Measurements from ENCODE around the gene KIF1B.

The KIF1B gene

DNA sequence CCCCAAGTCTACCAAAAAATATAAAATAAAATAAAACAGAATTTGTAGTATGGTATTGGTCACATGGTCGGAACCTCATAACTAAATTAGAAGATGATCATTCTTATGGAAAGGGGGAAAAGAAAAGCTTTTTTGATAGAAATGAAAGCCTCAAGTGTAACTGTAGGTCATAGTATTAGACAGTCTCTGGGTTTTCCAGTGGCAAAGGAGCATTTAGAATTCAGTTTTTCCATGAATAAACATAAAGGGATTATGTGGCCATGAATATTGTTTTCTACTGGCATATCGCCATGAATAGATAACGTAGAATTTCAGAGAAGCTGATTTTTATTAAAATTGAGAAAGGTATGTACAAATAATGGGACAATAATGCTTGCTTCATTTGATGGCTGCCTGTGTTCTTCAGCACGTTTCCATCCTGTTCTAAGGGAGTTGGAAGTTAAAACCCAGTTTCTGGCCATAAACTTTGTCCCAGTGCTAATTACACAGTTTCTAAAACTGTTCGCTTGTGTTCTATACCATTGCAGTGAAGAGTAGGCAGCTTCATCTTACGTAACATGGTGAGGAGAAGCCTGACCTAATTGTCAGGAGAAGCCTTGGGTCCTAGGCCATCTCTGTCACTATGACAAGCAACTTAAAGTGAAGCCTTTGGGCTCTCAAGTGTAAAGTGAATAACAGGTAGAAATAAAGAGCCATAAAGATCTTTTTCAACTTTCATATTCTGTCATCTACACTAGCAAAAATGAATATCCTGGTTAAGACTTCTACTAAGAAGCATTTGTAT lies 118.0 kb downstream of the KIF1B start:
- no peak for DNase-seq (ENCODE audit: low read depth)

- no peak for DNase-seq (ENCODE audit: low read depth)
These were observed 127.1 kb downstream of the KIF1B start for GRCh38 chr1:10337436-10337835.

DNA sequence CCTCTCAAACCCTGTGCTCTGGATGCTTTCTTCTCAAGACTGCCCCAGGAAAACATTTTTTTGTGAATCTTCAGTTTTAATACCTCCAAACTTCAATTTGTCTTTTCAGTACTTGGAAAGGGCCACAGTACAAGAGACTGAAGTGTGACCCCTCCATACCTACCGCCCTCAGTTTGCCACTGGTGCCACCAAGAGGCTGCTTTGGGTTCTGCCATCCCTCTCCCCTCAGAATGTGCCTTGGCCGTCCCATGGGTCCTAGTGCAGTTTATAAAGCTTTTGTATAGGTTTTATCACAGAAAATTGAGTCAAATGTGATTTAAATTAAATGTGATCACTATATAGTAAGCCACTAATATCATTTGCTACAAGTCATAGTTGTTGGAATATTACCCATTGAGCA lies 127.7 kb downstream of the KIF1B start:
- DNase-seq (ENCODE audit: low read depth): peak; percentile 13

DNA sequence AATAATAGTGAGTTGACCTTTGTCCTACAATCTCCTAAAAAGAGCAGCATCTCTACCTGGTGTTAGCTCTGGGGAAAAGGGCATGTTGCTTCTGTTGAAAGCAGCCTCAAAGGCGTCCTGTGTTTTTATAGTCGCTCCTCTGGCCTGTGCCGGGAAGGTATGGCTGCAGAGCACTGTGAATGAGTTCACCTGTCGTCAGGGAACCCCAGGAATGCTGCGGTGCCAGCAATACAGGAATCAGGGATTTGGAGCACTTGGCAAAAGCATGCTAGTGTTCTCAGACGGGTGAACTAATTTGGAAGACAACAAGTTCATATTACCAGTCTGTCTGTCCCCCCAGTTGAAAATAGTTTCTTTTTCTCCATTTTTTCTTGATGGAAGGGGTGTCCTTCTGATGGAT lies 128.2 kb downstream of the KIF1B start:
- no peak for DNase-seq (ENCODE audit: low read depth)

GRCh38 chr1:10339036-10339567 lies 128.7 kb downstream of the KIF1B start:
- DNase-seq (ENCODE audit: low read depth): no peak

- peak; percentile 3 for DNase-seq (ENCODE audit: low read depth)
These were observed 129.4 kb downstream of the KIF1B start for GRCh38 chr1:10339815-10340214.

- no peak for DNase-seq (ENCODE audit: low read depth)
These were observed 130.7 kb downstream of the KIF1B start for GRCh38 chr1:10340930-10341590.

GRCh38 chr1:10347109-10347508 lies 136.7 kb downstream of the KIF1B start:
- no peak for DNase-seq (ENCODE audit: low read depth)

GRCh38 chr1:10353282-10353681 lies 142.9 kb downstream of the KIF1B start:
- DNase-seq (ENCODE audit: low read depth): no peak

DNA sequence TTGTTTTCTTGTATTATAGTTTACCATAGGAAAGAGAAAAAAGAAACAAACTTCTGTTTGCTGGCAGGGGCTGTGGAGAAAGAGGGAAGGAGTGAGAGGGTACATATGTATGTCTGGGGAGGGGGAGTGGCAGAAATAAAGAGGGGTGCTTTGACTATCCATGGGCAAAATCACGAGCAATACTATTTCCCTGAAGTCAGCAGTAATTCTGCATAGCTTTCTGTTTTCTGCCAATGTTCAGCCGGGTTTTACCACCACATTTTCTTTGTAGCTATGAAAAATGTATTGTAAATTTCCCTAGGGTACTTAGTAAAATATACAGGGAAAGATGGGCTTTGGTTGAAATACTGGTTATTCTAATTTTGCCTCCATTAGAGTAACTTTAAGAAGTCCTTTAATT lies 143.3 kb downstream of the KIF1B start:
- DNase-seq (ENCODE audit: low read depth): no peak

GRCh38 chr1:10360045-10360444 lies 149.7 kb downstream of the KIF1B start:
- DNase-seq (ENCODE audit: low read depth): no peak

DNA sequence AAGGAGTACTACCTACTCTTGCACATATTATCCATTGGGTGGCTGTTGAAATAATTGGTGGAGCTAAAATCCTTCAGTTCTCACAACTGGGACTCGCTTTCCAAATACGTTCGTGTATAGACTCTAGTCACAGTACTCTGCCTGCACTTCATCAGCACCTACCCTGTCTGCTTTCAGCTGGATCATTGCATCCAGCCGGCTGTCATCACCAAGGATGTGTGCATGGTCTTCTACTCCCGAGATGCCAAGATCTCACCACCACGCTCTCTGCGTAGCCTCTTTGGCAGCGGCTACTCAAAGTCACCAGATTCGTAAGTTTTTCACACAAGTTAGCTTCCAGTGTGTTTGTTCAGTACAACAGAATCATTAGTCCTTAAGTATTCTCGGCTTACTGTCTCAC lies 151.1 kb downstream of the KIF1B start:
- DNase-seq (ENCODE audit: low read depth): no peak

GRCh38 chr1:10368194-10368593 lies 157.8 kb downstream of the KIF1B start:
- DNase-seq (ENCODE audit: low read depth): no peak

- no peak for DNase-seq (ENCODE audit: low read depth)
These were observed 164.1 kb downstream of the KIF1B start for GRCh38 chr1:10374442-10374860.

DNA sequence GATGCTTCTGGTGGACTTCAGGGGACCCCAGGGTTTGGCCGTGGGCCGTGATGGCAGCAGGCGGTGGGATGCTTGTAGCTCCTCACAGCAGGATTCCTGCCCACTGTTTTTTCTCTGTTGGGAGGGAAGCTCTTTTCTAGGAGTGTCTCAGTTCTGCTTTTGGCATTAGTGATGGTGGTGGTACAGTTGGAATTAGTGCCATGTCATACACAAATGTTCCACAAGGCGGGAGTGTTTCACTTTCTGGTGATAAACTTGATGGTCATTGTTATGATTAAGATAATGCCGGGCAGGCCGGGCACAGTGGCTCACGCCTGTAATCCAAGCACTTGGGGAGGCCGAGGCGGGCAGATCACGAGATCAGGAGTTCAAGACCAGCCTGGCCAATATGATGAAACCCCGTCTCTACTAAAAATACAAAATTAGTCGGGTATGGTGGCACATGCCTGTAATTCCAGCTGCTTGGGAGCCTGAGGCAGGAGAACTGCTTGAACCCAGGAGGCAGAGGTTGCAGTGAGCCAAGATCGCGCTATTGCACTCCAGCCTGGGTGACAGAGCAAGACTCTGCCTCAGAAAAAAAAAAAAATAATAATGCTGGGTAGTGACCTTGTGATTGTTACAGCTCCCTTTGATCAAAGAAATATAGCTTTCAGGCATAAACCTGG lies 167.1 kb downstream of the KIF1B start:
- DNase-seq (ENCODE audit: low read depth): peak; percentile 72

- DNase-seq (ENCODE audit: low read depth): peak; percentile 72
These were observed 167.9 kb downstream of the KIF1B start for GRCh38 chr1:10378081-10378841.

DNA sequence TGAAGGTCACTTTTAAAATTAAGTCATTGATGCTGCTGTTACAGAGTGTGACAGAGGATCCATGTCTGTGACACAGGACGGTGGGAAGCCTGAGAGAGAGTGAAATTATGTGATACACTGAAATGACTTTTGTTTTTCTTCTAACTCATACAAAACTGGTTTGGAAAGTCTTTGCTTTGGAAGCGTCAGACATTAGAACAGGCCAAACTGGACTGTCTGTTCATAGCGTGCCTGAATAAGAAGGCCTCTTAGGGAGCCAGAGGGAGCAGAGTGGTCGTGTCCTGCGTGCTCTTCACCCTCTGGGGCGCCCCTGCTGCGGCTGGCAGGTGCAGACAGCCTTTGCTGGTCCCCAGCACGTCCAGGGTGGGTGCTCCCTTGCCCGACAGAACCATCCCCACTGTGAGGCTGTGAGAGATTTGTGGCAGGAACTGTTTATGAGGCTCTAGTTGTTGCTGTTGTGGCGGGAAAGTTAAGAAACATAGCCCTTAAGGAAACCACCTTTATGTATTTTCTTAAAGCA lies 168.8 kb downstream of the KIF1B start:
- no peak for DNase-seq (ENCODE audit: low read depth)

DNA sequence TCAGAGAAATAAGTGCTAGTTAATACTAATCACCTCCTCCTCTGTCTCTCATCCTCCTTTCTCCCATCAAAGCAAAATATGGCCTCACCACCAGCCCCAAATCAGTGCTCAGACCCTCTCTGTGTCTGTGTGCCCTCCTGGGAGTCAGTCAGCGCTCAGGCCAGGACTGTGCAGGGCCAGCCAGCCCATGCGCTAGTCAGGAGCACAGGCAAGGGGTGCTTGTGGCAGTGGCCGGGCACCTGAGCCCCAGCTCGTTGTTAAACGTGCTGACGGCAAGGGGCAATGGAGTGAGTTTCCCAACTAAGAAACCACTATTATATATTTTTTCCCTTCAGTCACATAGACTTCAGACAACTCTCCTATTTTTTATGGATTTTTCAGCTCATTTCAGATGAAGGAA lies 169.3 kb downstream of the KIF1B start:
- no peak for DNase-seq (ENCODE audit: low read depth)

- peak; percentile 92 for DNase-seq (ENCODE audit: low read depth)
These were observed 170.4 kb downstream of the KIF1B start for GRCh38 chr1:10380594-10381275.

GRCh38 chr1:10383630-10384029 lies 173.3 kb downstream of the KIF1B start:
- no peak for DNase-seq (ENCODE audit: low read depth)

GRCh38 chr1:10384219-10384618 lies 173.8 kb downstream of the KIF1B start:
- no peak for DNase-seq (ENCODE audit: low read depth)
